Endothelial cell of umbilical vein (primary cell): Measurements from ENCODE around the gene OPCML. TPM values are rescaled to one million over a fixed set of nuclear protein-coding genes. Genes with fewer than 3 reads are reported as not detected.

ENCODE experiments used
- BruUV-seq: library from RNA; stranded (reverse); fragments of 400-500 nt; replicated peaks from 2 replicates; lab custom pipeline; 2021; lab: Mats Ljungman, UMichigan
- CTCF ChIA-PET: fragments of 300-600, 350-600 bp; sonication (Branson Sonifier 250); formaldehyde crosslinking; loops from one replicate; lab custom pipeline; 2021; ENCODE audit warnings: antibody characterized with exemption, inconsistent platforms; lab: Charles Lee
- POLR2A ChIA-PET: fragments of 300-600, 350-600 bp; sonication (Branson Sonifier 250); formaldehyde crosslinking; loops from one replicate; lab custom pipeline; 2021; ENCODE audit warnings: antibody characterized with exemption, inconsistent platforms; lab: Charles Lee
- DNase-seq: peaks from one replicate; pipeline ENCODE4 v3.0.0-alpha.2; 2011; ENCODE audit warnings: low read depth, low spot score
- FAIRE-seq: peaks from 2 replicates; lab custom pipeline; 2011; peaks lifted over from hg19 to GRCh38; lab: Jason Lieb, UNC
- H2AFZ ChIP-seq: 2 replicates; pipeline ENCODE4 v1.6.0; 2012; ENCODE audit warnings: low read depth, low read length, control low read depth, inconsistent platforms
- H3K27ac ChIP-seq: 2 replicates; pipeline ENCODE4 v1.5.1; 2011; ENCODE audit warnings: low read depth, mild to moderate bottlenecking, control low read depth, low read length, moderate library complexity; ENCODE audit not compliant: insufficient read depth
- H3K27me3 ChIP-seq, 2 experiments: 2 replicates each; pipeline versions ENCODE4 v1.6.0 to v1.6.1; 2011; ENCODE audit warnings: low read length in 2 of 2, mixed read lengths in 1 of 2; ENCODE audit not compliant: control insufficient read depth in 2 of 2, insufficient read depth in 2 of 2
- H3K36me3 ChIP-seq, 2 experiments: 2 replicates in 1 of 2; 3 replicates in 1 of 2; pipeline ENCODE4 v1.5.1; 2011; ENCODE audit warnings: low read length in 2 of 2, mild to moderate bottlenecking in 1 of 2, moderate library complexity in 1 of 2; ENCODE audit not compliant: control insufficient read depth in 2 of 2, insufficient read depth in 2 of 2; ENCODE audit errors: extremely low read depth in 1 of 2
- H3K4me1 ChIP-seq: 3 replicates; pipeline ENCODE4 v1.5.1; 2011; ENCODE audit warnings: mild to moderate bottlenecking, low read length; ENCODE audit not compliant: control insufficient read depth, insufficient read depth; ENCODE audit errors: extremely low read depth
- H3K4me2 ChIP-seq: 2 replicates; pipeline ENCODE4 v1.6.1; 2011; ENCODE audit warnings: low read length, control low read depth, mixed read lengths; ENCODE audit not compliant: insufficient read depth
- H3K4me3 ChIP-seq, 3 experiments: fragments of 200-600 bp in 1 of 3; sonication (generic), shearing (Covaris generic) in 1 of 3; replicated peaks in 1 of 3; 2 replicates each; pipeline ENCODE4 v1.5.1; 2011 to 2016; ENCODE audit warnings: control low read depth in 3 of 3, low read length in 3 of 3, mild to moderate bottlenecking in 2 of 3, inconsistent platforms in 1 of 3, low read depth in 1 of 3, moderate library complexity in 1 of 3; ENCODE audit not compliant: insufficient read depth in 1 of 3
- H3K79me2 ChIP-seq: 2 replicates; pipeline ENCODE4 v1.6.0; 2012; ENCODE audit warnings: low read length, inconsistent platforms; ENCODE audit not compliant: control insufficient read depth, insufficient read depth
- H3K9ac ChIP-seq: replicated peaks from 2 replicates; pipeline ENCODE3; 2011; ENCODE audit warnings: low read length, control low read depth; ENCODE audit not compliant: insufficient read depth; ENCODE audit errors: extremely low read depth
- H3K9me1 ChIP-seq: replicated peaks from 3 replicates; pipeline ENCODE4 v1.6.0; 2011; ENCODE audit warnings: mild to moderate bottlenecking, low read length; ENCODE audit not compliant: control insufficient read depth, insufficient read depth; ENCODE audit errors: extremely low read depth
- H3K9me3 ChIP-seq: replicated peaks from 2 replicates; pipeline ENCODE4 v1.5.1; 2012; ENCODE audit warnings: low read length, inconsistent platforms; ENCODE audit not compliant: control insufficient read depth, insufficient read depth
- H4K20me1 ChIP-seq: replicated peaks from 2 replicates; pipeline ENCODE3; 2011; ENCODE audit warnings: mild to moderate bottlenecking, low read length; ENCODE audit not compliant: control insufficient read depth, insufficient read depth; ENCODE audit errors: extremely low read depth
- EZH2 ChIP-seq: IDR thresholded peaks from 2 replicates; pipeline ENCODE4 v1.6.1; 2012; ENCODE audit warnings: borderline replicate concordance, low read depth, mild to moderate bottlenecking, moderate library complexity, low read length, inconsistent platforms; ENCODE audit not compliant: severe bottlenecking
- FOS ChIP-seq: IDR thresholded peaks from 2 replicates; pipeline ENCODE4 v1.6.1; 2011; ENCODE audit warnings: mild to moderate bottlenecking, low read length, moderate library complexity, borderline replicate concordance; ENCODE audit not compliant: insufficient read depth
- GATA2 ChIP-seq: IDR thresholded peaks from 2 replicates; pipeline ENCODE4 v1.7.0; 2011; ENCODE audit warnings: low read depth, mild to moderate bottlenecking, moderate library complexity, mixed read lengths, low read length; ENCODE audit not compliant: insufficient read length, insufficient read depth
- JUN ChIP-seq: IDR thresholded peaks from 2 replicates; pipeline ENCODE4 v1.6.1; 2011; ENCODE audit warnings: borderline replicate concordance, low read depth; ENCODE audit not compliant: insufficient read length, insufficient read depth
- MYC ChIP-seq: IDR thresholded peaks from one replicate; pipeline ENCODE4 v1.6.1; 2011; ENCODE audit warnings: mild to moderate bottlenecking, low read depth, low read length
- POLR2A ChIP-seq: IDR thresholded peaks from 2 replicates; pipeline ENCODE4 v1.6.1; 2012; ENCODE audit warnings: low read depth, mild to moderate bottlenecking, control low read depth, low read length
- POLR2AphosphoS5 ChIP-seq: IDR thresholded peaks from 2 replicates; pipeline ENCODE4 v1.6.1; 2012; ENCODE audit warnings: low read depth, mild to moderate bottlenecking, control low read depth, low read length, moderate library complexity; ENCODE audit not compliant: insufficient read depth
- dilution Hi-C: fragments of 300-500 bp; cut with MboI; formaldehyde crosslinking; loops from one replicate; pipeline ENCODE4 v1.15.0; 2019; ENCODE audit warnings: low sequenced_read_pairs; ENCODE audit not compliant: extremely low pct_ligation_motif_present
- intact Hi-C: fragments of 100-400 bp; cut with micrococcal nuclease; formaldehyde crosslinking; loops from one replicate; pipeline ENCODE4 v1.10.0; 2022
- polyA plus RNA-seq, 4 experiments: library from polyadenylated mRNA; depleted of rRNA in 3 of 4; stranded (reverse) in 3 of 4; unstranded in 1 of 4; fragments of >200 nt; gene quantifications; 2 replicates each; pipeline versions ENCODE4 v1.2.1 to v1.2.3, GENCODE V29; 2011 to 2012; ENCODE audit warnings: missing spikeins in 1 of 4
- total RNA-seq: library from RNA; stranded (reverse); gene quantifications from 2 replicates; pipeline ENCODE4 v1.2.3, GENCODE V29; 2021
- TF ChIP-seq, protein P1 (sequence below), 2 donors: IDR thresholded peaks; 1 replicate in 1 of 2; 2 replicates in 1 of 2; pipeline ENCODE4 v1.5.1; 2011; ENCODE audit warnings: low read length in 2 of 2, mild to moderate bottlenecking in 2 of 2, moderate library complexity in 2 of 2, control low read depth in 1 of 2, inconsistent platforms in 1 of 2, low read depth in 1 of 2; ENCODE audit not compliant: insufficient read depth in 1 of 2; ENCODE audit errors: extremely low read depth in 1 of 2
- TF ChIP-seq, protein P2 (sequence below): IDR thresholded peaks from 2 replicates; pipeline ENCODE4 v1.6.1; 2011; ENCODE audit not compliant: insufficient read depth, insufficient read length

OPCML gene
- total and polyA plus RNA-seq, 2 donors (not counting 3 experiments of a cell fraction or from before 2014, with no cell fraction given) = not detected

DNA sequence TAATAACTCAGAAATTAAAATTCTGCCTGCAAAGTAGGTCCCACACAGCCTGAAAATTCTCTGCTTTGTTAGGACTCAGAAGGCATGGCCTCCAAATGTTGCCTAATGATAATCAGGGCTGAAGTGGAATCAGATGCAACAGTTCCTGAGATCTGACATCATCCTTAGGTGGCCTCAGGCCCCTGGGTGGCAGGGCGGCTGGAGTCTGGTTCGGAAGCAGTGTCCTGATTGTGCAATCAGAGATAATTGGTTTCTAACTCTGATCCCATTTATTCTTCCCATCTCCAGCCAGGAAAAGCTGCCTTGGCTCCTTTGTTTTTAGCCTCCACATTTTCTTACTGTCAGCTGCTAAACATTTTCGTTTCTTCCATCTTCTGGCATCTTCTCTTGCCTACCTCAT lies 399.3 kb downstream of the OPCML start:
- Histone ChIP-seq H3K9me3 (no peaks in the 10 kb centered on the region), H3K9ac (no peak overlapping the region), H3K36me3 (no peaks in the 10 kb centered on the region), H3K4me3 (no peak overlapping the region), H3K9me1 (no peaks in the 10 kb centered on the region), H3K79me2 (no peaks in the 10 kb centered on the region), H3K4me2 (no peak overlapping the region), H4K20me1 (no peaks in the 10 kb centered on the region), H3K27me3 (no peaks in the 10 kb centered on the region), H3K27ac (no peak overlapping the region), H2AFZ (no peak overlapping the region), H3K4me1 (no peaks in the 10 kb centered on the region)
- TF ChIP-seq, protein P1, sequence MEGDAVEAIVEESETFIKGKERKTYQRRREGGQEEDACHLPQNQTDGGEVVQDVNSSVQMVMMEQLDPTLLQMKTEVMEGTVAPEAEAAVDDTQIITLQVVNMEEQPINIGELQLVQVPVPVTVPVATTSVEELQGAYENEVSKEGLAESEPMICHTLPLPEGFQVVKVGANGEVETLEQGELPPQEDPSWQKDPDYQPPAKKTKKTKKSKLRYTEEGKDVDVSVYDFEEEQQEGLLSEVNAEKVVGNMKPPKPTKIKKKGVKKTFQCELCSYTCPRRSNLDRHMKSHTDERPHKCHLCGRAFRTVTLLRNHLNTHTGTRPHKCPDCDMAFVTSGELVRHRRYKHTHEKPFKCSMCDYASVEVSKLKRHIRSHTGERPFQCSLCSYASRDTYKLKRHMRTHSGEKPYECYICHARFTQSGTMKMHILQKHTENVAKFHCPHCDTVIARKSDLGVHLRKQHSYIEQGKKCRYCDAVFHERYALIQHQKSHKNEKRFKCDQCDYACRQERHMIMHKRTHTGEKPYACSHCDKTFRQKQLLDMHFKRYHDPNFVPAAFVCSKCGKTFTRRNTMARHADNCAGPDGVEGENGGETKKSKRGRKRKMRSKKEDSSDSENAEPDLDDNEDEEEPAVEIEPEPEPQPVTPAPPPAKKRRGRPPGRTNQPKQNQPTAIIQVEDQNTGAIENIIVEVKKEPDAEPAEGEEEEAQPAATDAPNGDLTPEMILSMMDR (IDR thresholded peaks at IDR 0.05; ENCODE audit: extremely low read depth in 1 of 2, insufficient read depth in 1 of 2, low read depth in 1 of 2, low read length in 2 of 2) = no peak
- no peak for TF ChIP-seq MYC
- TF ChIP-seq POLR2AphosphoS5 = no peak
- TF ChIP-seq FOS = no peak
- ChIA-PET POLR2A (no interaction called here), CTCF (interaction anchor here (1.9 kb wide), 1 partner anchor 702 kb away, joined by 15 read pairs; no protein-coding TSS in a partner anchor)
- intact Hi-C loops = no loop called here
- DNase-seq = no peak
- no peak for FAIRE-seq
- dilution Hi-C loops = no loop called here
- BruUV-seq = no TSS peak

DNA sequence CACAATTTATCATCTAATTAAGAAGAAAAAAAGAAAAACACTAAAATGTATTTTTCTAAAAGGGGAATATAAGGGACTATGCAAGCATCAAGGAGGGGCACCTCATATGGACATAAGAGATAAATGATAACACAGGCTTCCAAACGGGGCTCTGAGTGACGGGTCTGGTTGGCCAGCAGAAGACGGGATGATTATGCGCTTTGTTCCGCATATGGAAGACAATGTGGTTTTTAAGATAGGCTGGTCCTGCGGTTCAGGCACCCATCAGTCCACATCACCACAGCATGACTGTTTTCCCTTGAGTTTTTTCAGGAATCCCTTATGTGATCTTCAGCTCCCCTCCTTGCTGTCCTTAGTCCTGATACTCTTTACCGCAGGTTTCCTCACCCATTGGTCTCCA lies 404.6 kb downstream of the OPCML start:
- ChIA-PET POLR2A (no interaction called here), CTCF (no interaction called here)
- DNase-seq = no peak
- Histone ChIP-seq H3K36me3 (no peaks in the 10 kb centered on the region), H3K27ac (no peak overlapping the region), H3K4me1 (no peaks in the 10 kb centered on the region), H3K27me3 (no peaks in the 10 kb centered on the region), H2AFZ (no peak overlapping the region), H3K9ac (no peak overlapping the region), H3K9me3 (no peaks in the 10 kb centered on the region), H3K4me2 (no peak overlapping the region), H3K79me2 (no peaks in the 10 kb centered on the region), H4K20me1 (no peaks in the 10 kb centered on the region), H3K4me3 (no peak overlapping the region), H3K9me1 (no peaks in the 10 kb centered on the region)
- BruUV-seq = no TSS peak
- intact Hi-C loops = no loop called here
- FAIRE-seq = no peak
- dilution Hi-C loops = no loop called here
- TF ChIP-seq FOS = no peak
- TF ChIP-seq POLR2A = no peak
- TF ChIP-seq, protein P2, sequence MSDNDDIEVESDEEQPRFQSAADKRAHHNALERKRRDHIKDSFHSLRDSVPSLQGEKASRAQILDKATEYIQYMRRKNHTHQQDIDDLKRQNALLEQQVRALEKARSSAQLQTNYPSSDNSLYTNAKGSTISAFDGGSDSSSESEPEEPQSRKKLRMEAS = no peak
- TF ChIP-seq EZH2 = no peak
- TF ChIP-seq JUN = no peak
- TF ChIP-seq, protein P1 (IDR thresholded peaks at IDR 0.05; ENCODE audit: extremely low read depth in 1 of 2, insufficient read depth in 1 of 2, low read depth in 1 of 2, low read length in 2 of 2) = no peak
- no peak for TF ChIP-seq MYC
- no peak for TF ChIP-seq GATA2
- TF ChIP-seq POLR2AphosphoS5 = no peak
